Measurements from ENCODE around the gene PARD6G. TPM values are rescaled to one million over a fixed set of nuclear protein-coding genes. Genes with fewer than 3 reads are reported as not detected.

Gene PARD6G
- total RNA-seq, 1 experiment from 2014 or later: 1.5 TPM

- H3K4me1 Mint-ChIP-seq (ENCODE audit: low read depth, unreplicated experiment): no peaks in the 10 kb centered on the region
- H3K4me3 Mint-ChIP-seq (ENCODE audit: low read depth, unreplicated experiment): no peak overlapping the region
- peaks cover 5% of the 10 kb centered on the region for H3K36me3 Mint-ChIP-seq (ENCODE audit: insufficient read depth, unreplicated experiment)
- intact Hi-C loops (cut with micrococcal nuclease; ENCODE audit: unreplicated experiment): no loop called here
- no peak for TF ChIP-seq CTCF (IDR thresholded peaks at IDR 0.05; ENCODE audit: unreplicated experiment)
- H3K9me3 Mint-ChIP-seq (ENCODE audit: low read depth, unreplicated experiment): no peaks in the 10 kb centered on the region
- DNase-seq: no peak
- H3K27ac Mint-ChIP-seq (ENCODE audit: unreplicated experiment): no peak overlapping the region
- CTCF ChIA-PET: no interaction called here
- no TSS peak for BruUV-seq (replicated peaks)
- H3K27me3 Mint-ChIP-seq (ENCODE audit: unreplicated experiment): no peaks in the 10 kb centered on the region
Observed at GRCh38 chr18:80229363-80229762, 18.0 kb downstream of the PARD6G start.

- no peak overlapping the region for H3K27ac Mint-ChIP-seq (ENCODE audit: unreplicated experiment)
- H3K9me3 Mint-ChIP-seq (ENCODE audit: low read depth, unreplicated experiment): no peaks in the 10 kb centered on the region
- H3K4me3 Mint-ChIP-seq (ENCODE audit: low read depth, unreplicated experiment): no peak overlapping the region
- no peak for DNase-seq
- BruUV-seq (replicated peaks): no TSS peak
- intact Hi-C loops (cut with micrococcal nuclease; ENCODE audit: unreplicated experiment): no loop called here
- no peak for TF ChIP-seq CTCF (IDR thresholded peaks at IDR 0.05; ENCODE audit: unreplicated experiment)
- H3K36me3 Mint-ChIP-seq (ENCODE audit: insufficient read depth, unreplicated experiment): peaks cover 5% of the 10 kb centered on the region
- CTCF ChIA-PET: no interaction called here
- no peaks in the 10 kb centered on the region for H3K4me1 Mint-ChIP-seq (ENCODE audit: low read depth, unreplicated experiment)
- H3K27me3 Mint-ChIP-seq (ENCODE audit: unreplicated experiment): no peaks in the 10 kb centered on the region
Observed at GRCh38 chr18:80228051-80228848, 19.1 kb downstream of the PARD6G start.

GRCh38 chr18:80227472-80227871, 19.8 kb downstream of the PARD6G start:
- no peak for TF ChIP-seq CTCF (IDR thresholded peaks at IDR 0.05; ENCODE audit: unreplicated experiment)
- intact Hi-C loops (cut with micrococcal nuclease; ENCODE audit: unreplicated experiment): no loop called here
- no peak overlapping the region for H3K4me3 Mint-ChIP-seq (ENCODE audit: low read depth, unreplicated experiment)
- no TSS peak for BruUV-seq (replicated peaks)
- no peaks in the 10 kb centered on the region for H3K27me3 Mint-ChIP-seq (ENCODE audit: unreplicated experiment)
- H3K27ac Mint-ChIP-seq (ENCODE audit: unreplicated experiment): no peak overlapping the region
- no peak for DNase-seq
- no peaks in the 10 kb centered on the region for H3K9me3 Mint-ChIP-seq (ENCODE audit: low read depth, unreplicated experiment)
- H3K4me1 Mint-ChIP-seq (ENCODE audit: low read depth, unreplicated experiment): no peaks in the 10 kb centered on the region
- CTCF ChIA-PET: no interaction called here
- H3K36me3 Mint-ChIP-seq (ENCODE audit: insufficient read depth, unreplicated experiment): peaks cover 5% of the 10 kb centered on the region

GRCh38 chr18:80225685-80226084, 21.6 kb downstream of the PARD6G start:
- CTCF ChIA-PET: no interaction called here
- intact Hi-C loops (cut with micrococcal nuclease; ENCODE audit: unreplicated experiment): no loop called here
- no peaks in the 10 kb centered on the region for H3K27me3 Mint-ChIP-seq (ENCODE audit: unreplicated experiment)
- no TSS peak for BruUV-seq (replicated peaks)
- no peaks in the 10 kb centered on the region for H3K9me3 Mint-ChIP-seq (ENCODE audit: low read depth, unreplicated experiment)
- no peak for DNase-seq
- no peak overlapping the region for H3K27ac Mint-ChIP-seq (ENCODE audit: unreplicated experiment)
- peaks cover under 1% of the 10 kb centered on the region for H3K36me3 Mint-ChIP-seq (ENCODE audit: insufficient read depth, unreplicated experiment)
- TF ChIP-seq CTCF (IDR thresholded peaks at IDR 0.05; ENCODE audit: unreplicated experiment): no peak
- H3K4me1 Mint-ChIP-seq (ENCODE audit: low read depth, unreplicated experiment): no peaks in the 10 kb centered on the region
- H3K4me3 Mint-ChIP-seq (ENCODE audit: low read depth, unreplicated experiment): no peak overlapping the region
